HG03432 (cell line): ENCODE data around the gene CYTH1.
"Not testable (repeated sequence)": the region's sequence is repeated elsewhere in the genome, so short reads cannot be mapped to it uniquely, and the experiment has no call there.

Experiments
- ATAC-seq: cut with Tn5 transposase; IDR thresholded peaks from one replicate; pipeline ENCODE4 v1.9.1; 2021; ENCODE audit warnings: mild to moderate bottlenecking, moderate library complexity; ENCODE audit not compliant: unreplicated experiment

Gene CYTH1

DNA sequence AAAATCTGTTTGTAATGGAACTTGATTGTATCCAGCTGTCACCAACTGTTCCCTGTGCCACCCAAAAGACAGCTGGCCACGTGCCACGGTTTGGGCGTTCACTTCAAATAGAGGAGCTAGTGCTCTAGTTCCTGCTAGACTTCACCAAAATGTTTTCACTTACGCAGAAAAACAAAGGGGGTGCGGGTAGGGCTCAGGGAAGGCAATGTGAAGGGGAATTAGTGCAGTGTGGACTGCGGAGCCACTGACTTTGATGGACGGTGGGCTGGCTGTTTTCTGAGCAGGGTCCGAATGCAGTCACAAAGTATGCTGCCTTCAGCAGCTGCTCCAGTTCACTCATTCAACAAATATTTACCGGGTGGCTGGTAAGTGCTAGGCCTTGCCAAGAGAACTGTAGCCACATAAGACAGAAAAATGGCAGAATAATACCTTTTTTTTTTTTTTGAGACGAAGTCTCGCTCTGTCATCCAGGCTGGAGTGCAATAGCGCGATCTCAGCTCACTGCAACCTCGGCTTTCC lies 7.6 kb upstream of the CYTH1 start:
- ATAC-seq: no peak

- ATAC-seq: no peak
These were observed 7.1 kb upstream of the CYTH1 start for GRCh38 chr17:78789149-78789662.

GRCh38 chr17:78788451-78788850 lies 6.4 kb upstream of the CYTH1 start:
- ATAC-seq: no peak

DNA sequence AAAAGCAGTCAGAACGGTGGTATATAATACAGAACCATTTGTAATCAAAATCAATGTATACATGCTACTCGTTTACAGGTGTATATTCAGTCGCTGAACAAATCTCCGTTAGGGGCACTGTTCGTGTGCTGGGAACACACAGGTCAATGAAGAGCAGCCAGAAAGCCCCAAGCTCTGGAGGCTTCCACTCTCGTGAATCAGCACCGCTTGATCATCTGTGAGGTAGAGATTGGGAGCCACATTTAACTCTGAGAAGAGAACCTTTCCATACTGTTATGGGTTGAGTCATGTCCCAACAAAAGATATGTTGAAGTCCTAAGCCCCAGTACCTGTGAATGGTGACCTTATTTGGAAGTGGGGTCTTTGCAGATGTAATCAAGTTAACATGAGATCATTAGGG lies 5.4 kb upstream of the CYTH1 start:
- no peak for ATAC-seq

DNA sequence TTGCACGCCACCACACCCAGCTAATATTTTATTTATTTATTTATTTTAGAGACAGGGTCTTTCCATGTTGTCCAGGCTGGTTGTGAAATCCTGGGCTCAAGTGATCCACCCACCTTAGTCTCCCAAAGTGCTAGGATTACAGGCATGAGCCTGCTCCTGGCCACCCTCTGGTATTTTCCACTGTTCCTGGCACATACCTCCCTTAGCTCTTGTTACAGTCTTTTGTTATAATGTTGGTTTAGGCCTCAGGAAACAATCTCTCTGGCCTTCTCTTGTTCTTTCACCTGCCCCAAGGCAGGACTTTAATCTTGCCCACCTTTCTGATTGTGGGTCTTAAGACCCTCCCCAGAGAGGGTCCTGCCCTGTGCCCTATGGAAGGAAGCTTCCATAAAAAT lies 3.6 kb upstream of the CYTH1 start:
- ATAC-seq: no peak

- ATAC-seq: no peak
These were observed 3.1 kb upstream of the CYTH1 start for GRCh38 chr17:78785011-78785662.

DNA sequence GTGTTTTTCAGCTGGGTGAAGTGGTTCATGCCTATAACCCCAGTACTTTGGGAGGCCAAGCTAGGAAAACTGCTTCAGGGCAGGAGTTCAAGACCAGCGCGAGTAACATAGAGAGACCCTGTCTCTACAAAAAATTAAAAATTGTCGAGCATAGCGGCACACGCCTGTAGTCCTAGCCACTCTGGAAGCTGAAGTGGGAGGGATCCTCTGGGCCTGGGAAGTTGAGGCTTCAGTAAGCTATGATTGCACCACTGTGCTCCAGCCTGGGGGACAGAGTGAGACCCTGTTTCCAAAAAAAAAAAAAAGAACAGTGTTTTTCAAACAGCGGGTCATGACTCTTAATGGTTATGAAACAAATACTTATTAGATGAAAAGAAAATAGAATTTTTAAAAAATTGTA lies 2.3 kb upstream of the CYTH1 start:
- no peak for ATAC-seq

DNA sequence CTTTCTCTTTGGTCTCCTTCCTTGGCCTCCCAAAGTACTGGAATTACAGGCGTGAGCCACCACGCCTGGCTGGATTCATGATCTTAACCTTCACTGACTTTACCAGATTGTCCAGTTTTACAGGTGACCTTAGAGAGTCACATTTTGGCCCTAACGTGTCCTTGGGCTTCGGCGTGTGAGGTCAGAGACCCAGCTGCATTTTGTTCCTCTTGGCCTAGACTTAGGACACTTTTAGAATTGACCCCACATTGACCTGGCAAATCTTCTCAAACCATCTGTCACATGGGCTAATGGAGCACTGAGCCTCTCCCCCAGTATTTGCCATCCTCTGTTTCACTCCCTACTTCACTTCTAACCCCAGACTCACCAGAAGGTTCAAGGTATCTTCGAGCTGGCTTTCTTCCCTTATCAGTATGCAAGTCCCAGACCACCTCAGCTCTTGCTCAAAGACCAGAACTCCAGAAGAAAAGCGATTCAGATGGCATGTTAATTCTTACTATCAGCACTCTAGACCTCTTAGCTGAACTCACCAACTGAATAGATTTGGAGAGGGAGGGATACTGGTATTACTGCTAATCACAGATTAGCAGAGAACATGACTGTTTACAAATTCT lies 1.7 kb upstream of the CYTH1 start:
- no peak for ATAC-seq

GRCh38 chr17:78781104-78781892 lies 775 bp downstream of the CYTH1 start:
- peak; percentile 20 for ATAC-seq

DNA sequence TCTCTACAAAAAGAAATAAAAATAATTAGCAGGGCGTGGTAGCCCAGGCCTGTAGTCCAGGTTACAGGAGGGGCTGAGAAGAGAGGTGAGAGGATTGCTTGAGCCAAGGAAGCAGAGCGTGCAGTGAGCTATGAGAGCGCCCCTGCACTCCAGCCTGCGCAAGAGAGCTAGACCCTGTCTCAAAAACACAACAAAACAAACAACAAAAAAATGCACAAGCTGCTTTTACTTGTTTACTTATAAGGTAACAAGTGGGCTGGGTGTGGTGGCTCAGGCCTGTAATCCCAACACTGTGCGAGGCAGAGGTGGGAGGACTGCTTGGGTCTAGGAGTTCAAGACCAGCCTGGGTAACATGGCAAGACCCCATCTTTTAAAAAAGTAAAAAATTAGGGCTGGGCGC lies 1.7 kb downstream of the CYTH1 start:
- no peak for ATAC-seq

- no peak for ATAC-seq
These were observed 2.2 kb downstream of the CYTH1 start for GRCh38 chr17:78779850-78780249.

- ATAC-seq: not testable (repeated sequence)
These were observed 2.8 kb downstream of the CYTH1 start for GRCh38 chr17:78779286-78779651.

DNA sequence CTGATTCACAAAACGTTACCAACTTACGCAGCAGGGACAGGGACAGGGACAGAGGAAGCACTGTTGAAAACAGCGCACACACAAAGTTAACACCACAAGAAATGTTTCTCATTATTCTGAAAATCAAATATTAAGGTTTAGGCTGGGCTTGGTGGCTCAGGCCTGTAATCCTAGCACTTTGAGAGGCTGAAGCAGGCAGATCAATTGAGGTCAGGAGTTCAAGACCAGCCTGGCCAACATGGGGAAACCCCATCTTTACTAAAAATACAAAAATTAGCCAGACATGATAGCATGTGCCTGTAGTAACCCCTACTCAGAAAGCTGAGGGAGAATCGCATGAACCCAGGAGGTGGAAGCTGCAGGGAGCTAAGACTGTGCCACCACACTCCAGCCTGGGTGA lies 4.2 kb downstream of the CYTH1 start:
- ATAC-seq: no peak

DNA sequence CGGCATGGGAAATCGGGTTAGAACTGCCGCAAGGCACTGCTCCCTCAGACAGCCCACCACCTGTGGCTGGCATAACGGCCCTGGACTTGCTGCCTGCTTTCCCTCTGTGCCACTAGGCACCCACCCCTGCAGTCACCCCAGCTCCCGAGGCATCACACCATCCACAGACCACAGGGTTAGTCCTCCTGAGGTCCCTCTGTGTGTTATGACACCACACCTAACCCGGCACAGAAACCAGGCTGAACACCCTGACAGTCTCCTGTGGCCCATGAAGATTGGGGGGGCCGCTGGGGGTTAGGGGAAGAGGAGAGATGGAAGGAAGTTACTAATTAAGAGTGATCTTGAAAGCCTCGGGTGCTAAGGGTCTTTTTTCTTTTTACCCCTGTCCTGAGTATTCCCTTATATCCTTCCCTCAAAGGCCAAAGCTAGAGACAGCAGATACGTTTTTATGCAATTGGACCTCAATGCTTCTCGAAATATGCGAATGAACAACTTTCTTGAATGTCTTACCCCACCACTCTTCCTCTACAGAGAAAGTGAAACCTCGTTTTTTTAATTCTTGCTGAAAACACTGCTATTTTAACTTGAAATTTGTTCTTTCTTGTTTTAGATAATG lies 7.0 kb downstream of the CYTH1 start:
- peak; percentile 41 for ATAC-seq

DNA sequence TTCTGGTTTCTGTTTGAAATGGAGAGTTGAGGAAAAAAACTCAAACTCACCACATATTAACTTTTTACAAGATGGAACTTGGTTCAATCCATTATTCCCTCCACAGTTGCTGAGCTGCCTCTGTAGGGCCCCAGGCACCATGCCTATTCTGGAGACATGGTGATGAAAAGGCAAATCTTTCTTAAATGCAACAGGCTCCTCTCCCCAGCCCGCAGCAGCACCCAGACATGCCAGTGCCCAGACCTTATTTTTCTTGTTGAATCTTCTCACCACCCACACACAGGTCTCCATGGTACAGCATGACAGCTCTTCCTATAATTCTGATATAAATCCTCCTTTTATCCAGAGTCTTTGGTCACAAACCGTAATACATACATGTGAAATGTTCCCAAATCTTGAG lies 7.6 kb downstream of the CYTH1 start:
- ATAC-seq: no peak

DNA sequence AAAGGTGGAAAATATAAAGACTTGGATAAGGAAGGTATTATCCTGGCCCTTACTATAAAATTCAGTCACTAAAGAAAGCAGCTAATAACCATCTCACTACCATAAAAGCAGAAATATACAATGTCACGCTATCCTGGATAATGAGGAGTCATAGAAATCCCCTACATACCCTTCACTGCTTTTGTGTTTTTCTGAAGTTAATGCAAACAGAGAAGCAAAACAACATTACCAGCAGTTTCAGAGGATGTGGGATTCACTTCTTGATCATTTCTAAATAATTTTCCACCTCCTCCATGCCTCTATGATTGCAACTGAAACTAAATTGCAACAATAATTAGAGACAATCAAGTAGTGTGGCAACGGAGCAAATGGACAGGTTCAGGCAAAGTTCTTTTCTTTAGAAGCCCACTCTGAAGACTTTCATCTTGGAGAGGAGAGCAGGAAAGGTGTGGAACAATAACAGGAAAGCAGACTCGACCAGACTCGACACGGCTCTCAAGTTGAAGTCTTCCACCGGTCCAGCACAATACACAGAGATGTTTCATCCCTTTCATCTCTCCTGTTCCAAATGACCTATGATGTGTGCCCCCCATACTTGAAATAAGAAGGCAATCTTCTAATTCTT lies 10.2 kb downstream of the CYTH1 start:
- no peak for ATAC-seq

DNA sequence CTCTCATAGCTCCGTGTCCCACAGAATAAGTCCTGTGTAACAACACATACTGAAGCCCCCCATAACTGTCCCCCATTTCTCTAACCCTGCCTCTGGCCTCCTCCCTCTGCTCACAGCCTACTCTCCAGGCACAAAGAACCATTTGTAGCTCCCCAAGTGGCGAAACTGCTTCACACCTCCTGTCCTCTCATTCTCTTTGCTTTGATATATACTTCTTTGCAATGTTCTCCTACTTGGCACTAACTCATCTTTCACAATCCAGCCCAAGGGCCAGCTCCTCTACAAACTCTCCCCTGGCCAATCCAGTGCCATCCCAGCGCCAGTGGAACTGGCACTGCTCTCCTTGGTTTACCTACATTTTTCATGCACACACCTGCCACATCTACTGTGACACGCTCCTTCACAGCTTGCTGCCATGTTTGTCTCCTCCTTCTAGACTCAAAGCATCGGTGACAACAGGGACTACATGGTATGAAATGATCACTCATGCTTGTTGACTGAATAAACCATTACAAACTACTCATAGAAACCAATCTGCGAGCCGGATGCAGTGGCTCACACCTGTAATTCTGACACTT lies 12.8 kb downstream of the CYTH1 start:
- no peak for ATAC-seq

DNA sequence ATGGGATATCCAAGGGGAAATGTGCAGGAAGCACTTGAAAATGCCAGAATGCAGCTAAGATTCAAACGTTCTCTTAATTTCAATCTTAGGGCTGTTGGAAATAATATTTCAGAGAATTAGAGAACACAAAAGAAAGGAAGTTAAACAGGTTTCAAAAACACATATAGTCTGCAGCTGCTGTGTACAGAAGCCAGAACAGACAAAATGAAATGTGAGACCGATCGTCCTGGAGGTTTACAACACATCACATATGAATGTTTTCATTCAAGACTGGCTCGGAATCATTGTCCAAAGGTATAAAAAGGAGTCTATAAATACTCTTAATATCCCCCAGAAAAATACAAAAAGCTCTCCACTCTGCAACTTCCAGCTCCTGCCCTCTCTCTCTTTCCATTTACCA lies 14.3 kb downstream of the CYTH1 start:
- no peak for ATAC-seq

DNA sequence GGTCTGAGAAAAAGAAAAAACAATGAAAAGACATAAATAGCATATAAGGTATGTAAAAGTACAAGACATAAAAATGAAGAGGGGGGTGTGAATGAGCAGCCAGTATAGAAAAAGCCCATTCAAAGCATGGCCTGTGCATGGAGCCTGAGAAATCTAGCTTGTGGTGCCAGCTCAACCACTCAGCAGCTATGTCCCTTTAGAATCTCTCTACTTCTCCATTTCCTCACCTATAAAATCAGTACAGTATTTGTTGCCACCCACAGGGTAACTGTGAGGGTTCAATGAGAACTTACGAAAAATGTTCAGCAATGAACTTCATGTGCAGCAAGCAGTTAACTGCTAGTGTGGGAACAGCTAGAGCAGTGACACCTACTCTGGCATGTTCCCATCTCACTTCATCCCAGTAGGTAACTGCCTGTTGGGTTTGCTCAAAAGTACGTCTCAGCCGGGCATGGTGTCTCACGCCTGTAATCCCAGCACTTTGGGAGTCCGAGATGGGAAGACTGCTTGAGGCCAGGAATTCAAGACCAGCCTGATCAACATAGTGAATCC lies 15.3 kb downstream of the CYTH1 start:
- no peak for ATAC-seq

DNA sequence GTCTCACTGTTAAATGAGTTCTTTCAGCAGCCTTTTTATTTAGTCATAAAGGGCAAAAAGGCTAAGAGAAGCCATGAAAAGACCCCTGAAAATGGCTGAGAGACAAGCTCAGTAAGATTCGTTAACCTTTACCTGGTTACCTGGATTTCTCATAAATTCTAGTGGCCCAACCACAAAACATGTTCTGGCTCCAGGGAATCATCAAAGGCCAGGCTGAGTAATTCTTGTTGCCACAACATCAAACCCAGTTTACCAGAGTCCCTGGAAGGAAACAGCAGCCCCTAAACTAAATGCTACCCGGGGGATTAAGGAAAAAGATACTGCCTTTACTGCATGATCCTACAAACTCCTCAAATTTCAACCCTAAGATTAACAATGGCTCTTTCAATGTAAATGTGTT lies 15.8 kb downstream of the CYTH1 start:
- ATAC-seq: no peak
